GM21447 (cell line): Measurements from ENCODE around the gene AP1S1.
"Not testable (repeated sequence)": the region's sequence is repeated elsewhere in the genome, so short reads cannot be mapped to it uniquely, and the experiment has no call there.

Source experiments
- ATAC-seq: cut with Tn5 transposase; IDR thresholded peaks from one replicate; pipeline ENCODE4 v1.9.1; 2021; ENCODE audit not compliant: unreplicated experiment

Gene AP1S1

GRCh38 chr7:101124376-101125056, 29.8 kb upstream of the AP1S1 start:
- ATAC-seq: no peak

GRCh38 chr7:101125989-101126650, 28.2 kb upstream of the AP1S1 start:
- ATAC-seq: peak; percentile 65

GRCh38 chr7:101126651-101127459, 27.4 kb upstream of the AP1S1 start, which contains the start of gene SERPINE1:
TSS of gene SERPINE1 (plus strand) at chr7:101127104. CDS start at chr7:101128394, 1,290 bp downstream.
- peak; percentile 43 for ATAC-seq

DNA sequence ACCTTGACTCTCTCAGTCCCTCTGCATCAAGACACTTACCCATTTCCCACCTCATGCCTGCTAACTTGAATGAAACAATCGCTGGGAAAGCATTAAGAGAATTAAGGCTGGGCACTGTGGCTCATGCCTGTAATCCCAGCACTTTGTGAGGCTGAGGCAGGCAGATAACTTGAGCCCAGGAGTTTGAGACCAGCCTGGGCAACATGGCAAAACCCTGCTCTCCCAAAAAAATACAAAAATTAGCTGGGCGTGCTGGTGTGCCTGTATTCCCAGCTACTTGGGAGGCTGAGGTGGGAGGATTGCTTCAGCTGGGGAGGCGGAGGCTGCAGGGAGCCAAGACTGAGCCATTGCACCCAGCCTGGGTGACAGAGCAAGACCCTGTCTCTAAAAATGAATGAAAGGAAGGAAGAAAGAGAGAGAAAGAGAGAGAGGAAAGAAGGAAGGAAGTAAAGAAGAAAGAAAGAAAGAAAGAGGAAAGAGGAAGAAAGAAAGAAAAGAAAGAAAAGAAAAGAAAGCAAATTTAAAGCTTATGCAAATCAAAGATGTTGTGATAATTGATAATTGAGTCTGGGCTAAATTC, 26.7 kb upstream of the AP1S1 start:
- no peak for ATAC-seq

- no peak for ATAC-seq
Measured at GRCh38 chr7:101128040-101128834, 26.0 kb upstream of the AP1S1 start.

- no peak for ATAC-seq
Measured at GRCh38 chr7:101129603-101130117, 24.6 kb upstream of the AP1S1 start.

DNA sequence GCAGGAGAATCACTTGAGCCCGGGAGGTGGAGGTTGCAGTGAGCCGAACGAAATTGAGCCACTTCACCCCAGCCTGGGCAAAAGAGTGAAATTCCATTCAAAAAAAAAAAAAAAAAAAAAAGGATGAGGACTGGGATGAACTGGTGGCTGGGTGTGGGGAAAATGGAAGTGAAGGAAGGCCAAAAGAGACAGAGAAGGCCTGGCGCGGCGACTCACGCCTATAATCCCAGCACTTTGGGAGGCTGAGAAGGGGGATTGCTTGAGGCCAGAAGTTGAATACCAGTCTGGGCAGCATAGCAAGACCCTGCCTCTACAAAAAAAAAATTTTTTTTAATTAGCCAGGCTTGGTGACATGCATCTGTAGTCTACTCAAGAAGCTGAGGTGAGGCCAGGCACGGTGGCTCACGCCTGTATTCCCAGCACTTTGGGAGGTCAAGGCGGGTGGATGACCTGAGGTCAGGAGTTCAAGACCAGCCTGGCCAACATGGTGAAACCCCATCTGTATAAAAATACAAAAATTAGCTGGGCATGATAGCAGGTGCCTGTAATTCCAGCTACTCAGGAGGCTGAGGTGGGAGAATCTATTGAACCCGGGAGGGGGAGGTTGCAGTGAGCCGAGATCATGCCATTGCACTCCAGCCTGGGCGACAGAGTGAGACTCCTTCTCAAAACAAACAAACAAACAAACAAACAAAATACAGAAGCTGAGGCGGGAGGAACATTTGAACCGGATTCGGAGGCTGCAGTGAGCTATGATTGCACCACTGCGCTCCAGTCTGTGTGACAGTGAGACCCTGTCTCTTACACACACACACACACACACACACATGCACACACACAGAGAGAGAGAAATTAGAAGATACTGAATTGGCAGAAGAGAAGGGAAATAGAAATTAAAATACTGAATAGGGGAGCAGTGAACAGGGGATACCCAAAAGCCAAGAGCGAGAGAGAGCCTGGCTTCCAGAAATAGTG, 21.4 kb upstream of the AP1S1 start:
- ATAC-seq: not testable (repeated sequence)

DNA sequence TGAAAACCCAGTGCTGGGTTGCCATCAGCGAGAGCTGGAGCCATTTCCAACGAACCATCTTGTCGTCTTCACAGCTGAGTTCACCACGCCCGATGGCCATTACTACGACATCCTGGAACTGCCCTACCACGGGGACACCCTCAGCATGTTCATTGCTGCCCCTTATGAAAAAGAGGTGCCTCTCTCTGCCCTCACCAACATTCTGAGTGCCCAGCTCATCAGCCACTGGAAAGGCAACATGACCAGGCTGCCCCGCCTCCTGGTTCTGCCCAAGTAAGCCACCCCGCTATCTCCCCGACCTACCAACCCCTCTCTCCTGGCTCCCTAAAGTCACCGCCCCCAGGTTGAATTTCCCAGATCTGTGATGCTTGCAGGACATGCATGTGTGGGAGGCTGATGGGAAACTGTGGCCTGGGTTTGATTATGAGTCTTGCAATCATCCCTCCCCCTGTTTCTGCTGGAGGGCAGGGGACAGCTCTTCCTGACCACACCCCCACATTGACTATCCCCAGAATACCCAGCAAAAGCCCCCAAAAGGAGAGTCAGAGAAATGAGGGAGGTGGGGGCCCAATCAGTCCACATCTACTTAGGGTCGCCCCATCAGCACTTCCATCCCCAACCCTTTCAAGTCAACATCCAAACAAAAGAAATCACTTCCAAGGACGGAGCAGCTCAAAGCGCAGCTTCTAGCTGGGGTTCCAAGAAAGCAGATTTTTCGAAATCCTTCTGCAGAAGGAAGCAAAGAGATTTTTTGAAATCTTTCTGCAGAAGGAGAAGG, 20.5 kb upstream of the AP1S1 start:
- no peak for ATAC-seq

DNA sequence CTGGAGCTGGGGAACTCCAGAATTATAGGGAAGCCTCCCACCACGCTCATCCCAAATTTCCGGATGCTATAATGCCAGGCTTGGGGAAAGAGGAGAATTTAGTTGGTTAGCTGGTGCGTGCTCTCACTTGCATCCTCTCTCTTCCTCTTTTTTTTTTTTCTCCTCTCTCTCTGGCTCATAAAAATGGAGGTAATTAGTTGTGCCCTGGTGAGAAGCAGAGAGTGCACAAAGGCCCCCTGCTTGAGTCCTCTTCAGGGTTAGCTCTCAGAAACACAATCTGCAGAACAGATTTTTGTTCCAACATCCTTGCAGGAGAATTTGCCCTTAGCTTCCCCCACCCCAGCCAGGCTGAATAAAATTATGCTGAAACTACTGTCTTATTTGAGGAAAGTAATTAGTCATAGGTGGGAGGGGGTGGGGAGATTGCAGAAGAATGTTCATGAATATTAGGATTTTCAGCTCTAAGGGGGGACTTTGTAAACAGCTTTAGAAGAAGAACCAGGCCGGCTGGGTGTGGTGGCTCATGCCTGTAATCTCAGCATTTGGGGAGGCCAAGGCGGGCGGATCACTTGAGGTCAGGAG, 19.8 kb upstream of the AP1S1 start:
- no peak for ATAC-seq

GRCh38 chr7:101137651-101138212, 16.5 kb upstream of the AP1S1 start:
- peak; percentile 10 for ATAC-seq

DNA sequence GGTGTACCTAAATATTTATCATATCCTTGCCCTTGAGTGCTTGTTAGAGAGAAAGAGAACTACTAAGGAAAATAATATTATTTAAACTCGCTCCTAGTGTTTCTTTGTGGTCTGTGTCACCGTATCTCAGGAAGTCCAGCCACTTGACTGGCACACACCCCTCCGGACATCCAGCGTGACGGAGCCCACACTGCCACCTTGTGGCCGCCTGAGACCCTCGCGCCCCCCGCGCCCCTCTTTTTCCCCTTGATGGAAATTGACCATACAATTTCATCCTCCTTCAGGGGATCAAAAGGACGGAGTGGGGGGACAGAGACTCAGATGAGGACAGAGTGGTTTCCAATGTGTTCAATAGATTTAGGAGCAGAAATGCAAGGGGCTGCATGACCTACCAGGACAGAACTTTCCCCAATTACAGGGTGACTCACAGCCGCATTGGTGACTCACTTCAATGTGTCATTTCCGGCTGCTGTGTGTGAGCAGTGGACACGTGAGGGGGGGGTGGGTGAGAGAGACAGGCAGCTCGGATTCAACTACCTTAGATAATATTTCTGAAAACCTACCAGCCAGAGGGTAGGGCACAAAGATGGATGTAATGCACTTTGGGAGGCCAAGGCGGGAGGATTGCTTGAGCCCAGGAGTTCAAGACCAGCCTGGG, 15.9 kb upstream of the AP1S1 start:
- peak; percentile 84 for ATAC-seq

DNA sequence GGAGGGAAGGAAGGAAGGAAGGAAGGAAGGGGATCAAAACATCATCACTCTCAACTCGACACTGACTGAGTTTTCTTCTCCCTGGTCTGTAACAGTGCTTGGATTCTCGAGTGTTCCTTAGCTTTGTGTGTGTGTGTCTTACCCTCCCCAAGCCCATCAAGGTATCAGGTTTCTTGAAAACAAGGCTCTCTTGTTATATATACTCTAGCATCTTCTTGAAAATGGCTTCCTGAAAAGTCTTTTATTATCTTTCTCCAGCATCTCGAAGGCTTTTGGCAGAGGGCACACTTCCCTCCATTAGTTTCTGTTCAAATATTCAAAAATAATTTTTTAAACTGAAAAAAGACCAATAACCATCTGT, 14.0 kb upstream of the AP1S1 start:
- ATAC-seq: no peak

DNA sequence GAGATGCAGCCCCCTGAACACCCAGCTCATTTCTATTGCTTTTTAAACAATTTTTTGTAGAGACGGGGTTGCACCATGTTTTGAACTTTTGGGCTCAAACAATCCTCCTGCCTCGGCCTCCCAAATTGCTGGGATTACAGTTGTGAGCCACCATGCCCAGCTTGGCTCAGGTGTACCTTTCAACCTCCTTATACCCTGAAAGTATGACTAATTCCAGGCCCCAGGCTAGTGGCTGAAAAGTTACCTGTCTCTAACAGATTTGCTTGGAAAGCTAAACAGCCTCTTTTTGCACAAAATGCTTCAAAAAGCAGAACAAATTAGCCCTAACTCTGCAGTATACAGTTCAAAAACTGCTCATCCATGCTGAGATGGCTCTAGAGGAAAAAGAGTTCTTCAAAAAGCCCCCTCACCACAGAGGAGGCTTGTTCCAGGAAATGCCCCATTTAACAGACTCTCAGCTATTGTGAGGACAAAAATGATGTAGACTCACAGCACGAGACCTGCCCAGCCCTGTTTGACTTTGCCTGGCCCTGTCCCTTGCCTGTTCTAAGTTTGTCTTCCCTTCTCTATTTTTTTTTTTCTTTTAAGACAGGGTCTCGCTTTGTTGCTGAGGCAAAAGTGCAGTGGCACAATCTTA, 13.4 kb upstream of the AP1S1 start:
- no peak for ATAC-seq

DNA sequence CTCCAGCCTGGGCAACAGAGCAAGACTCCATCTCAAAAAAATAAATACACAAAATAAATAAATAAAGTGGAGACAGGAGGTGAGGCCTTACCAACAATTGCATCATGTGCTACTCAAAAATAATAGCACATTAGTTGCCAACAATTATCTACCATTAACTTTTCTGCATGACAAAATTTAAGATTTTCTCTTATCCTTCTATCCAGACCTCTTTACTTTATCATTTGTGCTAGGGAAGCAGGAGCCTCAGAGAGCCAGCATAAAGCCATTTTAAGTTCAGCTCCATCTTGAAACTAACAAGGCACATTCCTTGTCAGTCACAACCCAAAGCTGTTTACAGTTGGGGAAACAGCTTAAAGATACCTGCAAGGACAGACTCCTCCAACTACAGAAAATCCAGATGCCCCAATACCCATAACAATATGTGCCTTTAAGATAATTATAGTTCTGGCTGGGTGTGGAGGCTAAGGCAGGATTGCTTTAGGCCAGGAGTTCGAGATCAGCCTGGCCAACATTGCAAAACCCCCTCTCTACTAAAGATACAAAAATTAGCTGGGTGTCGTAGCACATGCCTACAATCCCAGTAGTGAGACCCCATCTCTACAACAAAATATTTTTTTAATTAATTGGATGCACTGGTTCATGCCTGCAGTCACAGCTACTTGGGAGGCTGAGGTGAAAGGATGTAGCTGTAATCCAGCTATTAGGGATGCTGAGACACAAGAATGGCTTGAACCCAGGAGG, 2.2 kb upstream of the AP1S1 start:
- no peak for ATAC-seq

- ATAC-seq: peak; percentile 34
Measured at GRCh38 chr7:101154693-101155102, 422 bp downstream of the AP1S1 start.

- ATAC-seq: no peak
Measured at GRCh38 chr7:101155303-101155702, 1.0 kb downstream of the AP1S1 start.
